Activated naive CD4-positive, alpha-beta T cell (primary cell): Measurements from ENCODE around the gene UNC79.

Source experiments
- DNase-seq, 4 experiments: peaks; one replicate each; lab custom pipeline; 2025; lab: John Stamatoyannopoulos, UW

UNC79 gene

DNA sequence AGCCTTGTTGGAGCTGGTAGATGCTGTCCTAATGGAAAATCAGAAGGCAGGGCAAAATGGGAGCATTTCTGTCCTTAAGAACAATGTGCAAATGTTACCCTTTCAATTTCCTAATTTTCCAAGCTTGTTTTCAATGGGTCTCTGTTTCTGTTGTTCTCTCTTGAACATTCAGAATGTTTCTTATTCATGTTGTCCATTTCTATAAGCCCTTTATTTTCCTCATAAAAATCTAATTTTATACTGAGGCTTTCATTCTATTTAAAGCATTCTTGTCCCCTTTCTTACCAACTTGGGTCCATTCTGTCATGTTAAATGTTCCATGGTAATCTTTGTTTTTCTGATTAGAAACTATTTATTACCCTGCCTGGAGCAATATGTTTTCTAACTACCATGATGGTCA lies 232.6 kb downstream of the UNC79 start:
- no peak for DNase-seq

DNA sequence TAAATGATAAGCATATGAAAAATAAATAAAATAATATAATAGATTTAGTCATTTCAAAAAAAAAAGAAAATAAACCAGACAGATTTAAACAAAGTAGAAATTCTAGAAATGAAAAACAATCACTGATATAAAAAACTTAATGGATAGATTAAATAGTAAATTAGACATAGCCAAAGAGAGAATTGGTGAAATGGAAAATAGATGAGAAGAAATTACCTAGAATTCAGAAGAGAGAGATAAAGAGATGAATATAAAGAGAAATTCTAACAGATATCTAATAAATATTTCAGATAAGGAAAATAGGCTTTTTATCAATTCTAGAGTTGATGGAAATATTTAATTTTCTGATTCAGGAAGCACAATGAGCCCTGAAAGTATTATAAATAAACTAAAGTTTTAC lies 234.4 kb downstream of the UNC79 start:
- DNase-seq: no peak

DNA sequence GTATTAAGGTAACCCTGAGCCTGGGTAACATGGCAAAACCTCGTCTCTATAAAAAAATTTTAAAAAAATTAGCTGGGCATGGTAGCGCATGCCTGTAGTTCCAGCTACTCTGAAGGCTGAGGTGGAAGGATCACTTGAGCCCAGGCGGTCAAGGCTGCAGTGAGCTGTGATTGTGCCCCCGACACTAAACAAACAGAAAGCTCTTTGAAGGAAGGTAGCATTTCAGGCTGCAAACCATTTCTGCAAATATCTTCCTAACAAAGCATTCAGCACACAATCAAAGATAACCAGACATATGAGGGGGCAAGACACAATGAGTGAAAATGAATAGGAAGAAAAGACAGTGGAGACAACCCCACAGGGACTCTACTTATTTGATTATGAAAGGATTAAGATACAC lies 238.9 kb downstream of the UNC79 start:
- no peak for DNase-seq

DNA sequence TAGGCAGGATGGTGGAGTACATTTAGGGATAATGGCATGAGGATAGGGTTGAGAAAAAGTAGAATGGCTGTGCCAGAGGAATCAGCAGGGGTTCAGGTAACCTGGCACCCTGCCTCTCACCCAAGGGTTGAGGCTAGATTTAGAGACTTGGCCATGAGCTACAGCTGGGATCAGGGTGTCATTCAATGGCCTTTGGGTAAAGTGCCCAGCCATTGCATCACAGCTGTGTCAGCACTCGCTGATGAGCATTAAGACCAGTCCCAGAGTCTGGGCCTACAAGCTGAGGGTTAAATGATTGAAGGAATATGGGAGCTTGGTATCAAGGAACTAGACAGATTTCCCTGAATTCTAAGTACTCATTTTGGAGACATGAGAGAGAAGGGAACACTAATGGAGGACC lies 243.6 kb downstream of the UNC79 start:
- no peak for DNase-seq

DNA sequence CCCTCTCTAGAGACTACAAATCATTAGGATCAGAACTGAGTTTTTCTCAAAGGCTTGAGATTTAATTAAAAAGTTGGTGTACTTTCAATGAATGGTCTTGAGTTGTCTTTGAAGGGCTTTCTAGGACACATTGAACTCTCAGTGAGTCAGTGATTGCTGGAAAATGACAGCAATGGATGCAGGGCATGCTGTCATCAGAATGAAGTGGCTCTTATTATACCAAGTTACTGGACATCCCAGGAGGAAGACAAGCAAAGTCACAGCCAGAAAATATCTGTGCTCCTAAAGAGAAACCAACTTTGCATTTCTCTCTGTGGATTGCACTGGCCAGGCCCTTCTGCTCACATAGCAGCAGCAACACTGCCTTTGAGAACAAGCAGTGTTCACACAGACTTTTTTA lies 244.9 kb downstream of the UNC79 start:
- DNase-seq: no peak

DNA sequence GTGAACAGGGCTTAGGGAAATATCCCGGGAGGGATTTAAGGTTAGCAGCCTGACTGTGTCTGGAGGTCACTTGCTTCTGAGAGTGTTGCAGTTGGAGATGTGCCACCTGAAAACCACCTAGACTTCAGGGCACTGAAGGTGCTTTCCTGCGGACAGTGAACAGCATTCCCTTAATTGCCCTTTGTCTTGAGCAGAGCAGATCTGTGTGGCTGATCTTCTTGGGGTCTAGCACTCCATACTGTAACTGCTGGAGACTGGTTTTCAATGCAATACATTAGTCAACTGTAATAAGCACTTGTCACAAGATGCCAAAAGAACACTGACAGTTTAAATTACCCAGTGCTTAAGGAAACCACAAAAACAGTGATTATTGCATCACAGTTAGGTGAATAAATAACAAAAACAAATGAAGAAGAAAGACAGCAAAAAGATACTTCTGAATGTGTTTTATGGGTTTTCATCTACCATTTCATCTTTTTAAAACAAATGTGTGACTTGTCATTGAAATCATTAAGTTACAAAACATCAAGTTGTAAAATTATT lies 245.7 kb downstream of the UNC79 start:
- no peak for DNase-seq

DNA sequence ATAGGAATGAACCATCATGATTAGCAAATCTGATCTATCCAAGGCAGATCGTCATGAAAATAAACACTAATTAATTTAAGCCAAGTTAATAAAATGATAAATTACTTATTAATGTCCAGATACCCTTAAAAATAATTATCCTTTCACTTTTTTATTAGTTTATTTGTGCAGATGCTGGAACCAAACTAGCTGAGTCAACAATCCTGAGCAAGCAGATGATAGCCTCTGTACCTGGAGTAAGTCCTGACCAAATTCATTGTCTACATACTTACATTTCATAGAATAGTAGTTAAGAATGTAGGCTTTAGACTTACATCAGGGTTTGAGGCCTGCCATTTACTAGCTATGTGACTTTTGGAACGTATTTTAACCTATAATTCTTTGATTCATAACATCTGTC lies 251.7 kb downstream of the UNC79 start:
- DNase-seq: no peak

DNA sequence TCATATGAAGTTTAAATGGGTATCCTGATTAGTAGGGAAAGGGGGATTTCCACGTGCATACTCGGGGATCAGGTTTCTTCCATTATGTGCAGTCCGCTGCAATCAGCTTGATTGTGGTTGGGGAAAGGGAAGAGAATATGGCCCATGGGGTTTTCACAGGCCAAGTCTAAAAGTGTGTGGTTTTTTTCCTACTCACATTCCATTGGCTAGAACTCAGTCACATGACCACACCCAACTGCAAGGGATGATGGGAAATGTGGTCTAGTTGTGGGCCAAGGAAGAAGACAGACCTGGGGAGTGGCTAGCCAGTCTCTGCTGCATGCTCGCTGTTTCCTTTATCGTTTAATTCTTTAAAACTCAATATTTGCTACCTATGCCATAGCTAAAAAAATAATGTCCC lies 252.5 kb downstream of the UNC79 start:
- no peak for DNase-seq

DNA sequence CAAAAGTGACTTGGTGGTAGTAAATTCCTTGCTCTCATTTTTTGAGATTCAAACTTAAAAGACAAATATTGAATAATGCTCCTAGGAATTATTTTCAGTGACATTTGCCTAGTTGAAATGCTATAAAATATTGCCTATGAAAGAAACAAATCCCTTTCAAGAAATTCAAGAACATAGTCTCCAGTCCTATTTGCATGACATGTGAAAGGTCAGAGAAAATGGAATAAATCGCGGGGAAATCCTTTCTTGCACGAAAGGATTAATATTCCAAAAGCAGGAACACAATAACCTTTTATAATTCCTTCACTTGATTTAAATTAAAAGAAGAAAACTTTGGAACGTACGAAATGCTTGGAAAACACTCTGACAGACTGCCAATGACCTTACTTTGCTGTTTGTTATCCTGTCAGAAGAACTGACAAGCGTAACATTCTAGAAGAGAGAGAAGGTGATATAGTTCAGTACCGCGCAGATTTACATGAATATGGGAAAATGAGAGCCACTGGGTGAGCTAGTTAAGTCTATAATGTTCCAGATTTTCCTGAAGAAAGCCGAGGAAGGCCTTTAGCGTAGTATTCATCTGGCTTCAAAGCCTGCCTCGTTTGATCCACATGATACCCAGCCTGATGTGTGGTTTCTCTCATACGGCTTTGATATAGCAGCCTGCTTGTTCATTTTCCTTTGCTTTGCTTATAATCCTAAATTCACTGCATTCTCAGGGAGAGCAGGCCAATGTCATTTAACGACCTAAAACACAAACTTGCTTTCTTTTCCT lies 254.6 kb downstream of the UNC79 start:
- no peak for DNase-seq

DNA sequence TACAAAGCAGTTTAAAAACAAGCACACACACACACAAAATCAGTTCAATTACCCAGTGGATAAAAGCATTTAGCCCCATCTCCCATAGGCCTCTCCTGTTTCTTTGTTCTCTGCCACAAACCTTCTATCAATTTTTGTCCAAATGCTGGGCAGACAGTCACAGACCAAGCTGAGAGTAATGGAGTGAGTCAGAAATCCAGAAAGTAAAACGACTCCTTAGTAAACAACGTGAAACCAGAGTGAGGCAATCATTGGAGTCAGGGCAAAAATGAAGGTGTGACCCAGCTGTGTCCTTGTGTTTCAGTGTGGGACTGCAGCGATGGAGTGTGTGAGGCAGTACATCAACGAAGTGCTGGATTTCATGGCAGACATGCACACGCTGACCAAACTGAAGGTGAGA lies 255.5 kb downstream of the UNC79 start:
- DNase-seq: no peak

DNA sequence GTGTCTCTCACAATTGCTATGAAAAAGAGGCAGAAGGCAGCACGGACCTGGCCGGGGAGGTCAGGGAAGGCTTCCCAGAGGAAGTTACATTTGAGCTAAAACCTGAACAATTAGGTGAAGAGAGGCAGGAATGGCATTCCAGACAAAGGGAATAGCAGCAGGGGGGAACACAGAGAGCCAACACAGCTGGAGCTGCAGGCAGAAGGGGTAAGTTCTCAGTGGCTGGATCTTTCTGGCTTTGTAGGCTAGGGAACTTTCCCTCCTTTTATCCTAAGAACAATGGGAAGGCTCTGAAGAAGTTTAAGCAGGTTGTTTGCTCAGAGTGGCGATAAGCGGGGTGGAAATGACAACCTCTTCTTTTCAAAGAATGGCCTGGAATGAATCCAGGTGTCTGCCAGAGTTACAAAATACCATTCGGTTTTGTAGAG lies 257.5 kb downstream of the UNC79 start:
- no peak for DNase-seq

DNA sequence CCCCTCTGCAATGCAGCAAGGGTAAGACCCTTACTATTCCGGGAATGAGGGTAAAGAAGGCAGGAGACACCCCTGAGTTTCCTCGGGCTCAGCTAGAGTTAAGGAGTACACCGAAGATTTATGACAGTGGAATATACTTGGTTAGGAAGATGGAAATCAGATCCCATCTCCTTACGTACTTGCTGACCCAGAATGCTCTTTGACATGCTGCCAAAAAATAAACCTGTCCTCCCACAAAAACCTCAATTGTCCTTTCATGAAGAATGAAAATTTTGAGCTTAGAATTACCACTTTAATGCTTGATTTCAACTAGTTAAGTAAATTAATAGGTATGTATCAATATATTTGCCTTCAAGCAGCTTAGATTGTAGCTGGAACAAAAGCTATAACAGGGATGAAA lies 258.1 kb downstream of the UNC79 start:
- DNase-seq: no peak

DNA sequence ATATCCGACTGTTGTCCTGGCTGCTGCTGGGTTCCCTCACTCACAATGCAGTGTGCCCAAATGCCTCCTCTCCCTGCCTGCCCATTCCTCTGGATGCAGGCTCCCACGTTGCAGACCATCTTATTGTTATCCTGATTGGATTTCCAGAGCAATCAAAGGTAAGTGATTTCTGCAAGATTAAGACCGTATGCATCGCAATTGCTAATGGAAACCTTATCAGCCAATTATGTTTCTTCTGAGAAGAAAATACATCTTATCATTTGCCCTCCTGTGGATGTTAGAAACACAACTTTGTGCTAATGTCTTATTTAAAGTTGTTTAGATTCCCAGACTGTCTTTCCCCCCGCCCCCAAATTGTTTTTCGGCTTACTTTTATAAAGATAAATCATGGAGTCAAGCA lies 259.4 kb downstream of the UNC79 start:
- no peak for DNase-seq

DNA sequence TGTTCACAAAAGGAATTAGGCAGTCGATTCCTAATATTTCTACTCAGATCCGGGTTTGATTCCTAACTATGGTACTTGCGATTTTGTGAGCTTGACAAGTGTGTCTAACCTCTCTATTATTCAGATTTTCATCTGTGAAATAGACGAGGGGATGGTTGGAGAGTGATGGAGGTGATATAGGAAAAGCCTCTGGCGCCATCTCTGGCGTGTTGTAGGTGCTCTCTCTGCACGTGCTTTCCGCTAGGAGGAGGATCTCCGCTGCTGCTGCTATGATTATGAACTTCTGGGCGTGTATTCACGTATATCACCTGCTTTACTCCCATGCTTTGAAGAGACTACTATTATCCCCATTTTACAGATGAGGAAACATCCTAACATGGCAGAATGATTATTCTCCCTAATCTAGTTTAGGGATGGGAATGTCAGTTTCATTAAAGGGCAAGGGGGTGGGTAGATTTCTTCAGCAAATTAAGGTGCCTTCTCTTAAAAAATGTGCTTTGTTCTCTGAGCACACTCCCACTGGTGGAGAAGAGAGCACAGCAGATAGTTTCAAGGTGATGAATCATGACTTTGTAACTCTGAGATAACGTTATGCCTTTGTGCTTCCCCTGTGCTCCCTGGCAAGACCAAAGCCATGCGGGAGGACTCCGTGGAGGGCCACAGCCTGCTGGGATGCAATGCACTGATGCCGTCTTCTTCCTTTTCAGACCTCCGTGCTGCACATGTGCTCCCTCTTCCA lies 260.5 kb downstream of the UNC79 start:
- no peak for DNase-seq

DNA sequence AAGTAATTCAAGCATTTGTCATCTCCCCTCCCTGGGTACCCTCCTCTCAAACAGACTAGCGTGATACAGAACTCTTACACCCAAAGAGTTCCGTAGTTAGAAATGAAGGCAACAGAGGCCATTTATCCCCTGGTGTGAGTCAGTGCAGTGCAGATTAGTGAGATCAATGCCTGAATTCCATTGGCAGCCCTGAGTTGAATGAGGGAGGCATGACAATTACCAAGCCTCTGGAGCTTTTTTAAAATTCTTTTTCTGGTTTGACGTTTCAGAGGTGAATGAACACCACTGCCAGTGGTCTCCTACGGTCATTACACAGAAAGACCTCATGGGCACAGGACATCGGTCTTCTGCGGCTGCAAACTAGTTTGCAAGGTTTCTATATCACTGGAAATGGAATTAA lies 263.2 kb downstream of the UNC79 start:
- DNase-seq: no peak

DNA sequence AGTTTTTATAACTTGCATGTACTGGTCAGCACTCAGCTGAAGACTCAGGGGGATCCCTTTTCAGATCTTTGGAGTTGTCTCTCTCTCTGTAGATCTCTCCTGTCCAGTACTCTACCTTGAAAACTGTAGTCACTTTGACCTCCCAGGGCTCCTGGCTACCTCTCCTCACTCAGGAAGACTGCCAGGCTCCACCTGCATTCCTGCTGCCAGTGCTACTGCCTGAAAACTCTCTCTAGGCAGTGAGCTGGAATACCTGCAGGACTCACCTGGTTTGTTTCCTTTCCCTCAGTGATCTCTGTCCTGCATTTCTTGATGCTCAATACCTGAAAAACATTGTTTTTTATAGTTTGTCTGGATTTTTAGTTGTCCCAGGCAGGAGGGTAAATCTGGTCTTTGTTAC lies 270.2 kb downstream of the UNC79 start:
- no peak for DNase-seq

DNA sequence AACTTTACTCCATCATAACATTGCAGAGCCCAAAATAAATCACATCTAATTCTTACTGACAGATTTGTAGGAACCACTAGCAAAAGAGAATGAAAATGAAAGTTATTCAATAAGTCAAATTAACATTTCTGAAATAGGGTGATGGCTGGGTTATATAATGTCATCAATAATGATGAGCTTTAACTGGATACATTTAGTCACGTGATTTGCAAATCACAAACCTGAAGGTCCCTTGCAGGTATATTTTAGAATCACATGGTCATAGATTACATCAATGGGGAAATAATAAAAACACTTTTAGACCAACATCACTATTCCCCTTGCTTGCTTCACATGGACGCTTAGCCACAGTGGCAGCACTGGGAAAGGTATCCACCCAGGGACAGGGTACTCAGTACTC lies 270.8 kb downstream of the UNC79 start:
- DNase-seq: no peak

DNA sequence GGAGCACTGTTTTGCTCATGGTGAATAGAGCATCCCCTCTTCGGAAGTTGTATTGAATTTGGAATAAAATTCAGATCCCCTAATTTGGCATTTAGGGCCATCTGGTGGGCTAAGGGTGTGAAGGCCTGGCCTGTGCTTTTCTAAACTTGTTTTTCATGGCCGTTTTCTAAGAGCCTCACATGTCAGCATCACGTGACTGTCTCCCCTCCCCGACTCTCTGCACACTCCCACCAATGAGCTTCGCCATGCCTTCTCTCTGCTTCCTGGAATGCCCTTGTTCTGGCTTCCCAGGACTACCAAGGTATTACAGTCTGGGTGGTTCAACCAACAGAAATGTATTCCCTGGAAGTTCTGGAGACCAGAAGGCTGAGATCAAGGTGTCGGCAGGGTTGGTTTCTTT lies 272.2 kb downstream of the UNC79 start:
- DNase-seq: no peak

DNA sequence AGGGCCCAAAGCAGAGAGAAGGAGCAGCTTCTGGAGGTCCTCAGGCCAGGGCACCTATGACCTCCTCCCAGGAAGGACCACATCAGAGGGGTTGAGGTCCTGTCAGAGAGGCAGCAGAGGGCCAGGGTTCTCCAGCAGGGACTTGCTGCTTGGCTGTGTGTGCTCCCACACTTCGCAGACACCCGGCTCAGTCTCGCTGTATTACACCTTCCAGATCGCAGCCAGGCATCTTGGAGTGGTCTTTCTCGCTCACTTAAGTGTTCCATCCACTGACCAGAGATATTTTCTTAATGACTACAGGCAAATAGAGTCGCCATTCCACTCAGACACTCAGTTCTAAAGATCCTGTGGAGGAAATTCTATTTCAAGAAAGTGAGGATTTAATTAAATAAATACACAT lies 273.2 kb downstream of the UNC79 start:
- no peak for DNase-seq

DNA sequence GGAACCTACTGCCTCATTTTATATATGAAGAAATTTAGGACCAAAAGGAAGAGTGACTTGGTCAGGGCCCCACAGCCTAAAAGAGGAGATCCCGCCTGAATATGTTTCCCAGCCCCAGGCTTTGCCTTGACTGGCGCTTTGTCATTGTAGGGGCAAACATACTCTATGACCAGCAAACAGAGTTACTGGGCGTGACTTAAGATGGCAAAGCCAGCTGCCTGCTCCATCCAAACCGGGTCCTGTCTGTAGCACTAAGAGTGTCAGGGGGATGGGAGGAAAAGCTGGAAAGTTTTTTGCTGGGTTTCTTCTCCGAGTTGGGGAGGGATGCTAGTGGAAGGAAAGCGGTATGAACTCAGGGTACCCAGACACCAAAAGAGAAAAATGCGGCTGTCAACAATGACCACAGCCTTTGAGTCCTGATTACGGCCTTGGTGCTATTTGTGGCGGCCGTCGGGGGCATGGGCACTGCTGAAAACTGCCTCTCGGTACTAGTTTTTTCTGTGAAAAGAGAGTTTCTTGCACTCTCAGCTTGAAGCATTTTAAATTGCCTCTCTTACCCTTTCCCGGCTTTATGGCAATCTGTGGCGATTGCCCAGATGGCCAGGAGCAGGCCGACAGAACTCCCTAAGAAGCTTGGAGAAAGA lies 274.9 kb downstream of the UNC79 start:
- DNase-seq: no peak

DNA sequence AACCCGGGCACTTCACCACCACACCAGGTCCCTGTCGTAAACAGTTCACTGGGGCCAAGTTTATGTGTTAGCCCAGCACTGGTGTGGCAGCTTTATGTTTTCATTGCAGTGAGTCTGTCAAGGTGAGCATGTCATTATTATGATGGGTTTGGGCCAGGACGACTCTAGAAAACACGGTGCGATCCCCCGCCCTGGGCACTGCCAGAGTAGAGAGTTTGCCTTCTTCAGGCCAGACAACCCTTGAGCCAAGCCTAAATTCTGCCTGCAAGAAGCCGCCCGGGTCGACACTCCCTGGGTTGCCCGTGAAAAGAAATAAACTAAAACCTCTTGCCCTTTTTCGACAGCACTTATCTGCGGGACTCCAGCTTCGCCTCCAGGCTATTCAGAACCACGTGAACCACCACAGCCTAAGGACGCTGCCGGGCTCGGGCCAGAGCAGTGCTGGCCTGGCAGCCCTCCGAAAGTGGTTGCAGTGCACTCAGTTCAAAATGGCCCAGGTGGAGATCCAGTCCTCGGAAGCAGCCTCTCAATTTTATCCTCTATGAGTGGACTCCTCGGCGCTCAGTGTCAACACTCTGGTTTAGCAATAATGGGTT lies 275.7 kb downstream of the UNC79 start:
- DNase-seq: no peak

DNA sequence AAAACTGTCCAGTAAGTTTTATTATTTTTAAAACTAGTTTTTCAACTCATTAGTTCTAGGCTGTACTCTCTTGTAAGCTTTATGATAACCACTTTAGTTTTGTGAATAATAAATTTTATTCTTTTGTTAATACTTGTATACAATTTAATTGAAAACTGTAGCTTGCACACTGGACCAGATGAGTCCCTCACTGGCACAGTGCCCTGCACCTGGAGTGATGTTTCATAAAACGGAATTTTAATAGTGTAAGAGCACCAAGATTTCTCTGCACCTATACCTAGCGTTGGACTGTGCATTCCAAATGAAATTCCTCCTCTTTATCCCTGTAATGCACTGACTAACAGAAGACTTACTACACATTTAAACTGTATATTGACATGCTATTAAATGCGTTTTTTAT lies 276.7 kb downstream of the UNC79 start:
- DNase-seq: no peak

DNA sequence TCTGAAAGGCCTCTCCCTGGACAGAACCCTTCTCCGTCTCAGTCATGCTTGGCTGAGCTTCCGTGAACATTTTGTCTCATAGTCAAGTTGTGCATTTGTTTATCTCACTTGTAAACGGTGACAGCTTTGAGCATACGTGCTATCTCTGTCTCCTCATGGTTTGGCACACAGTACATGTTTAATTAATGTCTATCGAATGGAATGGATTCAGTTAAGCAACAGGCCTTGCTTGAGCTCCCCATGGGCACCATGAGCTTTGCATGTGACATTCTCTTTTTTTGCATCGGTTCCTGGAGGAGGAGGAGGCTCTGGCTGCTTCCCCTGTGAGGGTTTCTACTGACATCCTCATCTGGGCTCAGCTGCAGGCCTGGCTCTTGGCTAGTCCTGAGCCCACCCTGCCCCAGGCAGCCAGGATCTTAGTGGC lies 277.6 kb downstream of the UNC79 start:
- no peak for DNase-seq
